ENCODE measurements around the gene SNN.

SNN gene

GRCh38 chr16:11635113-11635652, 33.1 kb upstream of the SNN start:
- no peak for DNase-seq (ENCODE audit: low read depth)

- no peak for DNase-seq (ENCODE audit: low read depth)
Measured at GRCh38 chr16:11635679-11636171, 32.5 kb upstream of the SNN start.

GRCh38 chr16:11636172-11636721, 32.0 kb upstream of the SNN start:
- DNase-seq (ENCODE audit: low read depth): no peak

GRCh38 chr16:11637320-11637719, 30.9 kb upstream of the SNN start:
- DNase-seq (ENCODE audit: low read depth): no peak

- no peak for DNase-seq (ENCODE audit: low read depth)
Measured at GRCh38 chr16:11638140-11638539, 30.1 kb upstream of the SNN start.

GRCh38 chr16:11639008-11639562, 29.2 kb upstream of the SNN start:
- DNase-seq (ENCODE audit: low read depth): no peak

GRCh38 chr16:11639925-11640899, 28.0 kb upstream of the SNN start:
- peak; percentile 100 for DNase-seq (ENCODE audit: low read depth)

- peak; percentile 79 for DNase-seq (ENCODE audit: low read depth)
Measured at GRCh38 chr16:11640987-11641817, 27.1 kb upstream of the SNN start.

GRCh38 chr16:11642765-11643116, 25.5 kb upstream of the SNN start:
- DNase-seq (ENCODE audit: low read depth): no peak

- no peak for DNase-seq (ENCODE audit: low read depth)
Measured at GRCh38 chr16:11649276-11649675, 19.0 kb upstream of the SNN start.

GRCh38 chr16:11650641-11651591, 17.3 kb upstream of the SNN start:
- no peak for DNase-seq (ENCODE audit: low read depth)

- DNase-seq (ENCODE audit: low read depth): no peak
Measured at GRCh38 chr16:11651796-11652195, 16.5 kb upstream of the SNN start.

- no peak for DNase-seq (ENCODE audit: low read depth)
Measured at GRCh38 chr16:11655655-11656054, 12.6 kb upstream of the SNN start.

- DNase-seq (ENCODE audit: low read depth): no peak
Measured at GRCh38 chr16:11657556-11657955, 10.7 kb upstream of the SNN start.

GRCh38 chr16:11658896-11659708, 9.2 kb upstream of the SNN start:
- no peak for DNase-seq (ENCODE audit: low read depth)

GRCh38 chr16:11660565-11660964, 7.7 kb upstream of the SNN start:
- no peak for DNase-seq (ENCODE audit: low read depth)

GRCh38 chr16:11662582-11662981, 5.7 kb upstream of the SNN start:
- DNase-seq (ENCODE audit: low read depth): no peak

GRCh38 chr16:11665071-11665491, 3.2 kb upstream of the SNN start:
- DNase-seq (ENCODE audit: low read depth): no peak

GRCh38 chr16:11666103-11667055, 1.9 kb upstream of the SNN start:
- DNase-seq (ENCODE audit: low read depth): no peak

Data from EH (cell line).